ENCODE results near the gene TSPAN7. TPM values are rescaled to one million over a fixed set of nuclear protein-coding genes. Genes with fewer than 3 reads are reported as not detected.

TSPAN7 gene
- total and polyA plus RNA-seq, 9 of the 15 experiments (the other 6 are each of a cell fraction or from before 2014, with no cell fraction given) = 0.07 to 0.29 (median 0.12) TPM; not detected in 1

DNA sequence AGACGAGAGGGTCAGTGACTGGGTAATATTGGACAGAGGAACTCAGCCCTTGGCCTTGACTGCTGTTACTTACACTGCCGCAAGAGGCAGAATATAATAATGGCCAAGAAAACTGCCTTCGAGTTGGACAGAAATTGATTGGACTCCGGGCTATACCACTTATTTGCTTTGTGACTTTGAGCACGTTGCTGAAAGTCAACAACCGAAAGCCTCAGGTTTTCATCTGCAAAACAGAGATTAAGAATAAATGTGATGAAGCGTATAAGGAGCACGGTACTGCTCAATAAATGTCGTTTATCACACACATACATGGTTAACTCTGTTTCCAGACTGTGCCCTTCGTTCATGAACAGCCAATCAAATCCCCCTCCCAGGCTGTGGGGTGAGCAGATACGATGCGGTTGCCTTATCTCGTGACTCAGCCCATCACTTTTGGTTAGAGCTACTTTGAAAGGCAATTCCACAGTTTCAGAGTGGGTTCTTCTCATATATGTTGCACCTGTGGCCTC is 91.6 kb downstream of the TSPAN7 start (continued):
- TF ChIP-seq ZNF584 (CRISPR knock-in tag; IDR thresholded peaks at IDR 0.05; ENCODE audit: low read depth) = peak; percentile 95
- peak; percentile 84 for TF ChIP-seq CXXC5 (CRISPR knock-in tag; IDR thresholded peaks at IDR 0.05)
- peak; percentile 97 to 98 for TF ChIP-seq KDM1A (IDR thresholded peaks at IDR 0.05)
- TF ChIP-seq ZNF311 (CRISPR knock-in tag; IDR thresholded peaks at IDR 0.05) = no peak
- TF ChIP-seq FOSL1 (tag; conservative IDR thresholded peaks at IDR 0.05) = peak; percentile 93
- no peak for TF ChIP-seq ELK3 (CRISPR knock-in tag; IDR thresholded peaks at IDR 0.05)
- TF ChIP-seq, protein P1, sequence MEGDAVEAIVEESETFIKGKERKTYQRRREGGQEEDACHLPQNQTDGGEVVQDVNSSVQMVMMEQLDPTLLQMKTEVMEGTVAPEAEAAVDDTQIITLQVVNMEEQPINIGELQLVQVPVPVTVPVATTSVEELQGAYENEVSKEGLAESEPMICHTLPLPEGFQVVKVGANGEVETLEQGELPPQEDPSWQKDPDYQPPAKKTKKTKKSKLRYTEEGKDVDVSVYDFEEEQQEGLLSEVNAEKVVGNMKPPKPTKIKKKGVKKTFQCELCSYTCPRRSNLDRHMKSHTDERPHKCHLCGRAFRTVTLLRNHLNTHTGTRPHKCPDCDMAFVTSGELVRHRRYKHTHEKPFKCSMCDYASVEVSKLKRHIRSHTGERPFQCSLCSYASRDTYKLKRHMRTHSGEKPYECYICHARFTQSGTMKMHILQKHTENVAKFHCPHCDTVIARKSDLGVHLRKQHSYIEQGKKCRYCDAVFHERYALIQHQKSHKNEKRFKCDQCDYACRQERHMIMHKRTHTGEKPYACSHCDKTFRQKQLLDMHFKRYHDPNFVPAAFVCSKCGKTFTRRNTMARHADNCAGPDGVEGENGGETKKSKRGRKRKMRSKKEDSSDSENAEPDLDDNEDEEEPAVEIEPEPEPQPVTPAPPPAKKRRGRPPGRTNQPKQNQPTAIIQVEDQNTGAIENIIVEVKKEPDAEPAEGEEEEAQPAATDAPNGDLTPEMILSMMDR (IDR thresholded peaks at IDR 0.05 in 2 of 3, conservative IDR thresholded peaks at IDR 0.05 in 1 of 3; ENCODE audit: insufficient read depth in 2 of 3, low read depth in 1 of 3, low read length in 3 of 3) = peak; percentile 59 to 71 (median 63)
- TF ChIP-seq FOXJ2 (tag; IDR thresholded peaks at IDR 0.05) = no peak
- TF ChIP-seq SLC30A9 (CRISPR knock-in tag; IDR thresholded peaks at IDR 0.05) = no peak
- TF ChIP-seq GATAD2A (IDR thresholded peaks at IDR 0.05) = no peak
- no peak for TF ChIP-seq ZBTB9 (CRISPR knock-in tag; IDR thresholded peaks at IDR 0.05)
- TF ChIP-seq, protein P2, sequence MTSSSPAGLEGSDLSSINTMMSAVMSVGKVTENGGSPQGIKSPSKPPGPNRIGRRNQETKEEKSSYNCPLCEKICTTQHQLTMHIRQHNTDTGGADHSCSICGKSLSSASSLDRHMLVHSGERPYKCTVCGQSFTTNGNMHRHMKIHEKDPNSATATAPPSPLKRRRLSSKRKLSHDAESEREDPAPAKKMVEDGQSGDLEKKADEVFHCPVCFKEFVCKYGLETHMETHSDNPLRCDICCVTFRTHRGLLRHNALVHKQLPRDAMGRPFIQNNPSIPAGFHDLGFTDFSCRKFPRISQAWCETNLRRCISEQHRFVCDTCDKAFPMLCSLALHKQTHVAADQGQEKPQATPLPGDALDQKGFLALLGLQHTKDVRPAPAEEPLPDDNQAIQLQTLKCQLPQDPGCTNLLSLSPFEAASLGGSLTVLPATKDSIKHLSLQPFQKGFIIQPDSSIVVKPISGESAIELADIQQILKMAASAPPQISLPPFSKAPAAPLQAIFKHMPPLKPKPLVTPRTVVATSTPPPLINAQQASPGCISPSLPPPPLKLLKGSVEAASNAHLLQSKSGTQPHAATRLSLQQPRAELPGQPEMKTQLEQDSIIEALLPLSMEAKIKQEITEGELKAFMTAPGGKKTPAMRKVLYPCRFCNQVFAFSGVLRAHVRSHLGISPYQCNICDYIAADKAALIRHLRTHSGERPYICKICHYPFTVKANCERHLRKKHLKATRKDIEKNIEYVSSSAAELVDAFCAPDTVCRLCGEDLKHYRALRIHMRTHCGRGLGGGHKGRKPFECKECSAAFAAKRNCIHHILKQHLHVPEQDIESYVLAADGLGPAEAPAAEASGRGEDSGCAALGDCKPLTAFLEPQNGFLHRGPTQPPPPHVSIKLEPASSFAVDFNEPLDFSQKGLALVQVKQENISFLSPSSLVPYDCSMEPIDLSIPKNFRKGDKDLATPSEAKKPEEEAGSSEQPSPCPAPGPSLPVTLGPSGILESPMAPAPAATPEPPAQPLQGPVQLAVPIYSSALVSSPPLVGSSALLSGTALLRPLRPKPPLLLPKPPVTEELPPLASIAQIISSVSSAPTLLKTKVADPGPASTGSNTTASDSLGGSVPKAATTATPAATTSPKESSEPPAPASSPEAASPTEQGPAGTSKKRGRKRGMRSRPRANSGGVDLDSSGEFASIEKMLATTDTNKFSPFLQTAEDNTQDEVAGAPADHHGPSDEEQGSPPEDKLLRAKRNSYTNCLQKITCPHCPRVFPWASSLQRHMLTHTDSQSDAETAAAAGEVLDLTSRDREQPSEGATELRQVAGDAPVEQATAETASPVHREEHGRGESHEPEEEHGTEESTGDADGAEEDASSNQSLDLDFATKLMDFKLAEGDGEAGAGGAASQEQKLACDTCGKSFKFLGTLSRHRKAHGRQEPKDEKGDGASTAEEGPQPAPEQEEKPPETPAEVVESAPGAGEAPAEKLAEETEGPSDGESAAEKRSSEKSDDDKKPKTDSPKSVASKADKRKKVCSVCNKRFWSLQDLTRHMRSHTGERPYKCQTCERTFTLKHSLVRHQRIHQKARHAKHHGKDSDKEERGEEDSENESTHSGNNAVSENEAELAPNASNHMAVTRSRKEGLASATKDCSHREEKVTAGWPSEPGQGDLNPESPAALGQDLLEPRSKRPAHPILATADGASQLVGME (CRISPR knock-in tag; IDR thresholded peaks at IDR 0.05) = no peak
- peak; percentile 92 for TF ChIP-seq KHSRP (IDR thresholded peaks at IDR 0.05)
- TF ChIP-seq, protein P3, sequence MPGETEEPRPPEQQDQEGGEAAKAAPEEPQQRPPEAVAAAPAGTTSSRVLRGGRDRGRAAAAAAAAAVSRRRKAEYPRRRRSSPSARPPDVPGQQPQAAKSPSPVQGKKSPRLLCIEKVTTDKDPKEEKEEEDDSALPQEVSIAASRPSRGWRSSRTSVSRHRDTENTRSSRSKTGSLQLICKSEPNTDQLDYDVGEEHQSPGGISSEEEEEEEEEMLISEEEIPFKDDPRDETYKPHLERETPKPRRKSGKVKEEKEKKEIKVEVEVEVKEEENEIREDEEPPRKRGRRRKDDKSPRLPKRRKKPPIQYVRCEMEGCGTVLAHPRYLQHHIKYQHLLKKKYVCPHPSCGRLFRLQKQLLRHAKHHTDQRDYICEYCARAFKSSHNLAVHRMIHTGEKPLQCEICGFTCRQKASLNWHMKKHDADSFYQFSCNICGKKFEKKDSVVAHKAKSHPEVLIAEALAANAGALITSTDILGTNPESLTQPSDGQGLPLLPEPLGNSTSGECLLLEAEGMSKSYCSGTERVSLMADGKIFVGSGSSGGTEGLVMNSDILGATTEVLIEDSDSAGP (CRISPR knock-in tag; IDR thresholded peaks at IDR 0.05) = no peak
- TF ChIP-seq BCOR (IDR thresholded peaks at IDR 0.05) = peak; percentile 89
- TF ChIP-seq MAFG (tag; conservative IDR thresholded peaks at IDR 0.05) = peak; percentile 21; the same call in 1 of the 2 replicates
